GM12865 (cell line): Measurements from ENCODE around the gene PCYT1B.
"Not testable (repeated sequence)": the region's sequence is repeated elsewhere in the genome, so short reads cannot be mapped to it uniquely, and the experiment has no call there.

Experiments used
- DNase-seq: peaks from one replicate; pipeline ENCODE4 v3.0.0; 2010; ENCODE audit warnings: low read depth
- H3K4me3 ChIP-seq: 2 replicates; pipeline ENCODE4 v1.5.1; 2011; ENCODE audit warnings: mild to moderate bottlenecking, low read depth, low read length, control low read depth
- CTCF ChIP-seq: IDR thresholded peaks from 2 replicates; pipeline ENCODE4 v1.5.1; 2011; ENCODE audit warnings: low read length, control low read depth, low read depth, inconsistent platforms; ENCODE audit not compliant: insufficient read depth; ENCODE audit errors: missing control alignments

The PCYT1B gene

GRCh38 chrX:24661292-24661691 lies 14.1 kb upstream of the PCYT1B start:
- no peak for TF ChIP-seq CTCF
- no peak overlapping the region for H3K4me3 ChIP-seq
- DNase-seq = no peak

GRCh38 chrX:24659646-24660045 lies 12.5 kb upstream of the PCYT1B start:
- H3K4me3 ChIP-seq = no peak overlapping the region
- TF ChIP-seq CTCF = no peak
- DNase-seq = no peak

GRCh38 chrX:24659106-24659505 lies 12.0 kb upstream of the PCYT1B start:
- no peak overlapping the region for H3K4me3 ChIP-seq
- no peak for DNase-seq
- no peak for TF ChIP-seq CTCF

- no peak overlapping the region for H3K4me3 ChIP-seq
- TF ChIP-seq CTCF = no peak
- no peak for DNase-seq
Measured at GRCh38 chrX:24658421-24658820, 11.3 kb upstream of the PCYT1B start.

GRCh38 chrX:24657671-24658386 lies 10.7 kb upstream of the PCYT1B start:
- DNase-seq = no peak
- TF ChIP-seq CTCF = no peak
- no peak overlapping the region for H3K4me3 ChIP-seq

GRCh38 chrX:24655679-24656078 lies 8.5 kb upstream of the PCYT1B start:
- H3K4me3 ChIP-seq, DNase-seq: not testable (repeated sequence)

- DNase-seq = no peak
- no peak overlapping the region for H3K4me3 ChIP-seq
- no peak for TF ChIP-seq CTCF
Measured at GRCh38 chrX:24651783-24652182, 4.6 kb upstream of the PCYT1B start.
